Mucosa of stomach (tissue), 1 donor: ENCODE results near the gene SPDYE6.
"Not testable (repeated sequence)": the region's sequence is repeated elsewhere in the genome, so short reads cannot be mapped to it uniquely, and the experiment has no call there.

Experiments used
- H3K27me3 ChIP-seq: one replicate; pipeline ENCODE4 v1.7.0; 2013; ENCODE audit warnings: mild to moderate bottlenecking, low read length; ENCODE audit not compliant: control insufficient read depth, insufficient read depth
- H3K36me3 ChIP-seq: one replicate; pipeline ENCODE4 v1.7.0; 2013; ENCODE audit warnings: low read length; ENCODE audit not compliant: control insufficient read depth, insufficient read depth
- H3K4me1 ChIP-seq: one replicate; pipeline ENCODE4 v1.7.0; 2013; ENCODE audit warnings: mild to moderate bottlenecking, low read length; ENCODE audit not compliant: control insufficient read depth, insufficient read depth
- H3K4me3 ChIP-seq: one replicate; pipeline ENCODE4 v1.7.0; 2013; ENCODE audit warnings: low read length
- H3K9ac ChIP-seq: one replicate; pipeline ENCODE4 v1.7.0; 2013; ENCODE audit warnings: mild to moderate bottlenecking, low read length, moderate library complexity
- H3K9me3 ChIP-seq: one replicate; pipeline ENCODE4 v1.7.0; 2013; ENCODE audit warnings: mild to moderate bottlenecking, low read length, moderate library complexity; ENCODE audit not compliant: control insufficient read depth
- donor health status: Pancreatic carcinoma.

The SPDYE6 gene

GRCh38 chr7:102305414-102306268, 50.6 kb downstream of the SPDYE6 start:
- Histone ChIP-seq H3K9me3 (no peaks in the 10 kb centered on the region), H3K36me3 (no peaks in the 10 kb centered on the region), H3K9ac (no peak overlapping the region), H3K4me3 (no peak overlapping the region), H3K4me1 (peaks cover 12% of the 10 kb centered on the region), H3K27me3 (no peaks in the 10 kb centered on the region)

- peaks cover 4% of the 10 kb centered on the region for H3K27me3 ChIP-seq
- peaks cover 12% of the 10 kb centered on the region for H3K4me1 ChIP-seq
- no peak overlapping the region for H3K9ac ChIP-seq
- no peak overlapping the region for H3K4me3 ChIP-seq
- no peaks in the 10 kb centered on the region for H3K36me3 ChIP-seq
- H3K9me3 ChIP-seq = no peaks in the 10 kb centered on the region
Measured at GRCh38 chr7:102304668-102305067, 51.6 kb downstream of the SPDYE6 start.

GRCh38 chr7:102303669-102304422, 52.4 kb downstream of the SPDYE6 start:
- Histone ChIP-seq H3K36me3 (no peaks in the 10 kb centered on the region), H3K4me3 (no peak overlapping the region), H3K9ac (no peak overlapping the region), H3K9me3 (no peaks in the 10 kb centered on the region), H3K4me1 (peaks cover 12% of the 10 kb centered on the region), H3K27me3 (peaks cover 4% of the 10 kb centered on the region)

GRCh38 chr7:102302025-102302424, 54.2 kb downstream of the SPDYE6 start:
- Histone ChIP-seq H3K9ac (no peak overlapping the region), H3K9me3 (no peaks in the 10 kb centered on the region), H3K36me3 (no peaks in the 10 kb centered on the region), H3K4me1 (peaks cover 7% of the 10 kb centered on the region), H3K4me3 (no peak overlapping the region), H3K27me3 (peaks cover 4% of the 10 kb centered on the region)

- H3K9me3 ChIP-seq = not testable (repeated sequence)
Measured at GRCh38 chr7:102301367-102301766, 54.9 kb downstream of the SPDYE6 start.

GRCh38 chr7:102300643-102301221, 55.5 kb downstream of the SPDYE6 start:
- Histone ChIP-seq H3K4me3 (no peak overlapping the region), H3K9ac (no peak overlapping the region), H3K27me3 (peaks cover 4% of the 10 kb centered on the region), H3K9me3 (no peaks in the 10 kb centered on the region), H3K4me1 (no peaks in the 10 kb centered on the region), H3K36me3 (no peaks in the 10 kb centered on the region)

More at GRCh38 chr7:102301367-102301766, 54.9 kb downstream of the SPDYE6 start:
- not testable (repeated sequence) for H3K36me3 ChIP-seq, H3K27me3 ChIP-seq, H3K4me3 ChIP-seq, H3K4me1 ChIP-seq, H3K9ac ChIP-seq

GRCh38 chr7:102297487-102298218, 58.6 kb downstream of the SPDYE6 start:
- Histone ChIP-seq H3K36me3 (no peaks in the 10 kb centered on the region), H3K4me1 (no peaks in the 10 kb centered on the region), H3K9me3 (no peaks in the 10 kb centered on the region), H3K27me3 (peaks cover 8% of the 10 kb centered on the region), H3K4me3 (no peak overlapping the region), H3K9ac (no peak overlapping the region)

- H3K36me3 ChIP-seq = no peaks in the 10 kb centered on the region
- no peaks in the 10 kb centered on the region for H3K9me3 ChIP-seq
- H3K4me1 ChIP-seq = no peaks in the 10 kb centered on the region
- no peak overlapping the region for H3K9ac ChIP-seq
- peaks cover 8% of the 10 kb centered on the region for H3K27me3 ChIP-seq
- no peak overlapping the region for H3K4me3 ChIP-seq
Measured at GRCh38 chr7:102296514-102296913, 59.7 kb downstream of the SPDYE6 start.

- Histone ChIP-seq H3K27me3 (peaks cover 8% of the 10 kb centered on the region), H3K4me1 (no peaks in the 10 kb centered on the region), H3K36me3 (no peaks in the 10 kb centered on the region), H3K9ac (no peak overlapping the region), H3K4me3 (no peak overlapping the region), H3K9me3 (no peaks in the 10 kb centered on the region)
Measured at GRCh38 chr7:102296179-102296438, 60.1 kb downstream of the SPDYE6 start.
